HepG2 (cell line): ENCODE data around the gene METTL23. TPM values are rescaled to one million over a fixed set of nuclear protein-coding genes. Genes with fewer than 3 reads are reported as not detected.

ENCODE experiments used
- ARNT2 ChIP-seq: sonication (generic); formaldehyde crosslinking; IDR thresholded peaks from 2 replicates; pipeline ENCODE4 v1.8.0; 2022; ENCODE audit warnings: mild to moderate bottlenecking, low read depth, missing genetic modification reagents, moderate library complexity
- CREB3 ChIP-seq: sonication (generic); formaldehyde crosslinking; IDR thresholded peaks from 2 replicates; pipeline ENCODE4 v1.5.0; 2020; ENCODE audit warnings: missing genetic modification reagents
- ELF3 ChIP-seq: IDR thresholded peaks from 2 replicates; pipeline ENCODE4 v1.6.1; 2016; ENCODE audit warnings: missing genetic modification reagents, missing compliant biosample characterization
- GABPB1 ChIP-seq: IDR thresholded peaks from 2 replicates; pipeline ENCODE4 v1.6.1; 2016; ENCODE audit warnings: mild to moderate bottlenecking, missing genetic modification reagents, moderate library complexity, missing compliant biosample characterization
- GLI4 ChIP-seq: sonication (generic); formaldehyde crosslinking; IDR thresholded peaks from 2 replicates; pipeline ENCODE4 v1.5.1; 2020; ENCODE audit warnings: missing genetic modification reagents, mild to moderate bottlenecking, moderate library complexity, borderline replicate concordance
- HNF1A ChIP-seq, 2 experiments: sonication (generic) in 1 of 2; formaldehyde crosslinking in 1 of 2; IDR thresholded peaks; 2 replicates each; pipeline versions ENCODE4 v1.4.0 to v1.6.1; 2016 to 2020; ENCODE audit warnings: borderline replicate concordance in 1 of 2, low read depth in 1 of 2, mild to moderate bottlenecking in 1 of 2, missing genetic modification reagents in 1 of 2
- HNF4A ChIP-seq: sonication (generic); formaldehyde crosslinking; IDR thresholded peaks from 2 replicates; pipeline ENCODE4 v1.4.0; 2020; ENCODE audit warnings: missing genetic modification reagents
- NAIF1 ChIP-seq: sonication (generic); formaldehyde crosslinking; IDR thresholded peaks from 2 replicates; pipeline ENCODE4 v1.5.0; 2020; ENCODE audit warnings: mild to moderate bottlenecking, missing genetic modification reagents, borderline replicate concordance
- NCOA5 ChIP-seq: sonication (generic); formaldehyde crosslinking; IDR thresholded peaks from 2 replicates; pipeline ENCODE4 v1.4.0; 2020; ENCODE audit warnings: missing genetic modification reagents
- NFYC ChIP-seq: IDR thresholded peaks from 2 replicates; pipeline ENCODE4 v1.6.1; 2016; ENCODE audit warnings: missing genetic modification reagents, missing compliant biosample characterization
- PHF21A ChIP-seq: sonication (generic); formaldehyde crosslinking; IDR thresholded peaks from 2 replicates; pipeline ENCODE4 v1.5.0; 2020; ENCODE audit warnings: mild to moderate bottlenecking, missing genetic modification reagents
- PTBP1 ChIP-seq: fragments of 200-400 bp; formaldehyde crosslinking; IDR thresholded peaks from 2 replicates; pipeline ENCODE4 v1.6.1; 2018; ENCODE audit warnings: low read length, low read depth; ENCODE audit not compliant: poor library complexity, severe bottlenecking
- RBM22 ChIP-seq: fragments of 200-400 bp; formaldehyde crosslinking; optimal IDR thresholded peaks from 2 replicates; pipeline ENCODE3; 2017; ENCODE audit warnings: mild to moderate bottlenecking, low read length, moderate library complexity
- SMAD3 ChIP-seq: sonication (generic); formaldehyde crosslinking; IDR thresholded peaks from 2 replicates; pipeline ENCODE4 v1.4.0; 2020; ENCODE audit warnings: missing genetic modification reagents
- ZBTB39 ChIP-seq: sonication (generic); formaldehyde crosslinking; IDR thresholded peaks from 2 replicates; pipeline ENCODE4 v1.5.0; 2020; ENCODE audit warnings: missing genetic modification reagents
- ZBTB42 ChIP-seq: sonication (generic); formaldehyde crosslinking; IDR thresholded peaks from 2 replicates; pipeline ENCODE4 v1.5.0; 2020; ENCODE audit warnings: mild to moderate bottlenecking, missing genetic modification reagents
- ZNF343 ChIP-seq: sonication (generic); formaldehyde crosslinking; IDR thresholded peaks from 2 replicates; pipeline ENCODE4 v1.4.0; 2020; ENCODE audit warnings: mild to moderate bottlenecking, missing genetic modification reagents
- ZNF569 ChIP-seq: sonication (generic); formaldehyde crosslinking; IDR thresholded peaks from 2 replicates; pipeline ENCODE4 v1.5.0; 2020; ENCODE audit warnings: mild to moderate bottlenecking, missing genetic modification reagents, moderate library complexity, borderline replicate concordance
- ZNF747 ChIP-seq: sonication (generic); formaldehyde crosslinking; IDR thresholded peaks from 2 replicates; pipeline ENCODE4 v1.8.1; 2023; ENCODE audit warnings: missing genetic modification reagents, mild to moderate bottlenecking, borderline replicate concordance
- ZSCAN29 ChIP-seq: sonication (generic); formaldehyde crosslinking; conservative IDR thresholded peaks from 2 replicates; pipeline ENCODE4 v1.4.0; 2020; ENCODE audit warnings: mild to moderate bottlenecking, missing genetic modification reagents
- polyA plus RNA-seq, 8 experiments: library from polyadenylated mRNA; depleted of rRNA in 3 of 8; stranded (reverse) in 7 of 8; unstranded in 1 of 8; fragments of >200 nt; fragmentation: Illumina TruSeq in 4 of 8; extraction: Trizol in 4 of 8; gene quantifications; 2 replicates each; pipeline versions ENCODE4 v1.2.1 to v1.2.3, GENCODE V29; 2011 to 2016; ENCODE audit warnings: low read depth in 4 of 8, missing spikeins in 1 of 8, mixed read lengths in 1 of 8; ENCODE audit not compliant: insufficient read depth in 1 of 8
- total RNA-seq, 5 experiments: library from RNA; depleted of rRNA; stranded (reverse); fragments of >200 nt; fragmentation: Illumina TruSeq; extraction: Trizol; gene quantifications; 2 replicates each; pipeline ENCODE4 v1.2.3, GENCODE V29; 2016; ENCODE audit warnings: low read depth in 1 of 5

Gene METTL23
- total and polyA plus RNA-seq, 2 of the 13 experiments (the other 11 are each of a cell fraction or from before 2014, with no cell fraction given), result 39.9 to 104 TPM

GRCh38 chr17:76726776-76727718 is at the start of gene METTL23 (continued):
- TF ChIP-seq ZBTB39 (CRISPR knock-in tag) (no peak), RBM22 (no peak), ELF3 (CRISPR knock-in tag) (peak; percentile 31; the same call in 1 of the 2 replicates), ARNT2 (CRISPR knock-in tag) (no peak; the same call in none of the 2 replicates), NCOA5 (CRISPR knock-in tag) (no peak), SMAD3 (CRISPR knock-in tag) (0 out of 2 replicates have a peak, but pooled peaks have one; percentile 12), ZSCAN29 (CRISPR knock-in tag) (no peak), PTBP1 (no peak), GABPB1 (CRISPR knock-in tag) (peak; percentile 89), NFYC (CRISPR knock-in tag) (no peak), ZNF343 (CRISPR knock-in tag) (no peak), PHF21A (CRISPR knock-in tag) (no peak), ZBTB42 (CRISPR knock-in tag) (peak; percentile 77; the same call in 1 of the 2 replicates), ZNF747 (CRISPR knock-in tag) (no peak), HNF4A (CRISPR knock-in tag) (no peak), HNF1A (IDR thresholded peaks at IDR 0.05; ENCODE audit: low read depth) (no peak), HNF1A (CRISPR knock-in tag; IDR thresholded peaks at IDR 0.05; ENCODE audit: borderline replicate concordance) (no peak; the same call in 1 of the 2 replicates), GLI4 (CRISPR knock-in tag) (no peak), ZNF569 (no peak; the same call in 1 of the 2 replicates), NAIF1 (CRISPR knock-in tag) (no peak), CREB3 (CRISPR knock-in tag) (no peak)
